Mononuclear cell (primary cell): ENCODE data around the gene DAB1. TPM values are rescaled to one million over a fixed set of nuclear protein-coding genes. Genes with fewer than 3 reads are reported as not detected.

ENCODE experiments used
- H3K27me3 ChIP-seq: 2 replicates; pipeline ENCODE4 v1.6.0; 2011; ENCODE audit warnings: low read length, control low read depth; ENCODE audit not compliant: insufficient read depth
- H3K4me1 ChIP-seq: 2 replicates; pipeline ENCODE4 v1.5.1; 2011; ENCODE audit warnings: mild to moderate bottlenecking, low read length, control low read depth; ENCODE audit not compliant: insufficient read depth
- H3K4me3 ChIP-seq: 2 replicates; pipeline ENCODE4 v1.5.1; 2011; ENCODE audit warnings: mild to moderate bottlenecking, low read length, moderate library complexity
- H3K9me3 ChIP-seq: 2 replicates; pipeline ENCODE4 v1.5.1; 2011; ENCODE audit warnings: low read depth, mild to moderate bottlenecking, control low read depth, low read length
- total RNA-seq: library from RNA; depleted of rRNA; stranded (reverse); fragments of >200 nt; gene quantifications from one replicate; pipeline ENCODE4 v1.2.3, GENCODE V29; 2012

Gene DAB1
- total RNA-seq, 1 donor = 0.42 TPM

- no peaks in the 10 kb centered on the region for H3K4me1 ChIP-seq
- no peaks in the 10 kb centered on the region for H3K9me3 ChIP-seq
- no peaks in the 10 kb centered on the region for H3K27me3 ChIP-seq
- H3K4me3 ChIP-seq = no peak overlapping the region
Observed at GRCh38 chr1:57160594-57160993, 263.3 kb downstream of the DAB1 start.

- Histone ChIP-seq H3K9me3 (no peaks in the 10 kb centered on the region), H3K4me1 (no peaks in the 10 kb centered on the region), H3K27me3 (no peaks in the 10 kb centered on the region), H3K4me3 (no peak overlapping the region)
Observed at GRCh38 chr1:57158604-57158998, 265.3 kb downstream of the DAB1 start.

GRCh38 chr1:57157818-57158603, 265.8 kb downstream of the DAB1 start:
- no peaks in the 10 kb centered on the region for H3K9me3 ChIP-seq
- H3K27me3 ChIP-seq = no peaks in the 10 kb centered on the region
- H3K4me1 ChIP-seq = no peaks in the 10 kb centered on the region
- no peak overlapping the region for H3K4me3 ChIP-seq

DNA sequence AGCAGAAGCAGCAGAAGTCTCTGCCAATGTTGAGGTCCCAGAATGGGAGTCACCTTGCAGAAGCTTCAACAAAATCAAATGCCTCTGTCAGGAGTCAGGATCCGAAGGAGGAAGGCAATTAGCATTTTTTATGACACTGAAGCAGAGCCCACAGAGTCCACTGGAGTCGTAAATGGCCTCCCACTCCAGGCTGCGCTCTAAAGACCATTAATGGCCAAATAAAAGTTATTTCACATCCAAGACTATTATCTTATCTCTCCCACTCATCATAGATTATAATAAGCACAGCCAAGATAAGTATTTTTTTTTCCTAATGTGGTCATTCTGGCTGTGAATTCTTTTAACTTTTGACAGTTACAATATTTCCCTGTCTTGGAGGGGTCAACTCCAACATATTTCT, 267.0 kb downstream of the DAB1 start:
- Histone ChIP-seq H3K27me3 (no peaks in the 10 kb centered on the region), H3K4me1 (no peaks in the 10 kb centered on the region), H3K9me3 (no peaks in the 10 kb centered on the region), H3K4me3 (no peak overlapping the region)

DNA sequence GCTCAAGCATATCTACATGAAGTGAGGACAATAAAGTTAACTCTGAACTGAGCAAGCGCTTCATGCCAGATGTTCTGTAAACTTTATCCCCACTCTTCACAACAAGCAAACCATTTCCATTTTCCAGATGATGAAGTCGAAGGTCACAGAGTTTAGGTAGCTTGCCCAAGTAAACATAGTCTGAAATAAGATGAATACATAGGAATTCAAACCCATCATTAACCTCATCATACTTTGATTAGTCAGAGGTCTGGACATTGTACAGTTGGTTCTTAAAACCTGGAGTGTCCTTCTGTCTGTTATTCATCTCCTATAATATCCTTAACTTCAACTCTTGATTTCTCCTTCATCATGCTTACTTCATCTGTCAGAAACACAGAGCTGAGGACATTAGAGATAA, 277.8 kb downstream of the DAB1 start:
- H3K4me3 ChIP-seq = no peak overlapping the region
- no peaks in the 10 kb centered on the region for H3K27me3 ChIP-seq
- no peaks in the 10 kb centered on the region for H3K4me1 ChIP-seq
- no peaks in the 10 kb centered on the region for H3K9me3 ChIP-seq

DNA sequence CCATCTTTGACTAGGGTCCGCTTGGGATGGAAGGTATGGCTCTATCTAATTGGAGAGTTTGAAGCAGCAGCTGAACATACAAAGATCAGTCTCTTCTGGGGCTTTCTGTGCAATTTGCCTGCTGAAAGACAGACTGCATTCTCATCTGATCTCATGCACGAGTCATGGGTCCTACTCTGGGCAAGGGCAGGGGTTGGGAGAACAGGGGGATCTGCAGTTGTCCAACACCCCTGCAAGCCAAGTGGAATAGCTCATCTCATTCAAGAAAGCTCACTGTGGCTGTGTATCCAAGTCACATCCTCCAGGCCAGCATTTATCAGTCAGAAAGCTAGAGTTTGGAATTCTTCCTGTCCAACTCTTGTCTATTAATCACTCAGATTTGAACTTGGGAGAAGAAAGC, 280.9 kb downstream of the DAB1 start:
- H3K9me3 ChIP-seq = no peaks in the 10 kb centered on the region
- H3K4me1 ChIP-seq = no peaks in the 10 kb centered on the region
- H3K4me3 ChIP-seq = no peak overlapping the region
- no peaks in the 10 kb centered on the region for H3K27me3 ChIP-seq

DNA sequence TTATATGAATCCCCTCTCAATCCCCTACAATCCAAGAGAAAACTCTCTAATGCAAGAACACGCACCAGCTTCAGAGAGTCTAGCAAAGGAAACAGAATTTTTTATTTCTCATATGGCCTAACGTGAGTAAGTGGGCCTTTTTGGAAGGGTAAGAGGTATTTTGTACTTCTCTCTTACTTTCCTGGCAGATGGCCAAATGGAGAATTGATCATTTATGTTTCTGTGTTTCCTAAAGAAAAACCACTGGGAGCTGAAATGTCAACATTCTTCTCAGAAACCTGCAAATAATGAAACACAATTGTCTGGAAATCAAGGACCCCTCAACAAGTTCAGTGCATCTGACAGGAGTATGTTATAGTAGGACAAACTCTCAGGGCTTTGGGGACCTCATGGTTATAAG, 281.7 kb downstream of the DAB1 start:
- H3K4me1 ChIP-seq = no peaks in the 10 kb centered on the region
- H3K9me3 ChIP-seq = no peaks in the 10 kb centered on the region

GRCh38 chr1:57138432-57139078, 285.3 kb downstream of the DAB1 start:
- Histone ChIP-seq H3K27me3 (no peaks in the 10 kb centered on the region), H3K4me1 (no peaks in the 10 kb centered on the region), H3K9me3 (no peaks in the 10 kb centered on the region), H3K4me3 (no peak overlapping the region)

More for the DNA sequence above, 281.7 kb downstream of the DAB1 start:
- H3K27me3 ChIP-seq = no peaks in the 10 kb centered on the region
- no peak overlapping the region for H3K4me3 ChIP-seq

GRCh38 chr1:57137980-57138379, 285.9 kb downstream of the DAB1 start:
- H3K9me3 ChIP-seq = no peaks in the 10 kb centered on the region
- H3K4me3 ChIP-seq = no peak overlapping the region
- no peaks in the 10 kb centered on the region for H3K27me3 ChIP-seq
- no peaks in the 10 kb centered on the region for H3K4me1 ChIP-seq

DNA sequence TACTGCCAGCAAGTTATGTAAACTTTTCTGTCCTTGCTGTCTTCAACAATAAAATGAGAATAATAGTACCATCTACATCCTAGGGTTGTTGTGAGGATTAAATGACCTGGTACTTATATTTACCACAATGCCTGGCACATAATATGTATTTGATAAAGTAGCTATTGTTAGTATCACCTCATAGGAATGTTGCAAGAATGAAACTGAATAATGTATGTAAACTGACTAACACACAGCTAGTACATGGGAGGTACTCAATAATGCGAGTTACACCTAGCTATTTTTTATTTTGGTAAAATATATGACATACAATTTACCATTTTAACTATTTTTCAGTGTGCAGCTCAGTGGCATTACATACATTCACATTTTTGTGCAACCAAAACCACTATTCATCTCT, 289.1 kb downstream of the DAB1 start:
- Histone ChIP-seq H3K27me3 (no peaks in the 10 kb centered on the region), H3K4me1 (no peaks in the 10 kb centered on the region), H3K9me3 (no peaks in the 10 kb centered on the region), H3K4me3 (no peak overlapping the region)

DNA sequence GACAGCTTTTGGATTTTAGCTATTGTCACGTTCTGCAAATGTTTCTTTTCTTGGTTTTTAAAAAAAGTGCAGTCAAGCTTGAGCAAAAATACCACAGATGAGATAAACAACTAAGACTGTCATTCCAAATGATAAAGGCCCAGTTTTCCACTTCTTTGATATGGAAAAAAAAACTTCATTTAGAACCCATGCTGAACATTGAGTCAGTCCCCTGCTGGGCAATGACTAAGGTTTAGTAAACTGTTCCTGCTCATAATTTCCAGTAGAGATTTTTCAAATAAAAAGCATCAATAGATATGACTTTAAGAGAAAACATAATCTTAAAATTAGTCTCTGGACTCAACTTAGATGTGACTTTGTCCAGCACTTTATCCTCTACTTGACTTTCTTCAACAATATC, 290.2 kb downstream of the DAB1 start:
- Histone ChIP-seq H3K27me3 (no peaks in the 10 kb centered on the region), H3K4me3 (no peak overlapping the region), H3K4me1 (no peaks in the 10 kb centered on the region), H3K9me3 (no peaks in the 10 kb centered on the region)

DNA sequence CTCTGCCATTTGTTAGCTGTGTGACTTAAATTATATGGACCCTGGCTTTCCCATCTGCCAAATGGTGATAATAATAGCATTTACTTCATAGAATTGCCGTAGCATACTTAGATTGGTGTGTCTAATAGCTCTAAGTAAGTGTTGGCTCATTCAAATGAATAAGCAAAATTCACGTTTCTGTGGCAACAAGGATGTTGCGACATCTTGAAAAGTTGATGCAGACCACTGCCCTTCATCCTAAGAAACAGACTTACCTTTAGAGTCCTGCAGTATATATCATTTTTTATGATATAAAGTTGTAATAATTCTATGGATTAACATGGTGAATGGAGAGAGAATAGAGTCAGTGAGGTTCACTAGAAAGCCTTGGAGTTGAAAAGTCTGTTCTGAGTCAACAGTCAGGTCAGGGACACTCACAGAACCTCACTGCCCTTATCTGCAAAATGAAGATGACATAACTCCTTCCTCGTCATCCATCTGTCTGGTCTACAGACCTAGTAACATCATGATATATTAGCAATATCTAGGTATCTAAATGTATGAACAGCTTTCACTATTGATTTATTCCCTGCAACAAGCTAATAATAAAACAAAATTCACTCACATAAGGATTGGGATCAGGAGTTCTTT, 290.8 kb downstream of the DAB1 start:
- no peak overlapping the region for H3K4me3 ChIP-seq

GRCh38 chr1:57131701-57132394, 292.0 kb downstream of the DAB1 start:
- Histone ChIP-seq H3K4me3 (no peak overlapping the region), H3K4me1 (no peaks in the 10 kb centered on the region), H3K27me3 (no peaks in the 10 kb centered on the region), H3K9me3 (no peaks in the 10 kb centered on the region)

More for the DNA sequence above, 290.8 kb downstream of the DAB1 start:
- H3K27me3 ChIP-seq = no peaks in the 10 kb centered on the region
- H3K4me1 ChIP-seq = no peaks in the 10 kb centered on the region
- H3K9me3 ChIP-seq = no peaks in the 10 kb centered on the region

- no peaks in the 10 kb centered on the region for H3K9me3 ChIP-seq
- no peaks in the 10 kb centered on the region for H3K4me1 ChIP-seq
- H3K4me3 ChIP-seq = no peak overlapping the region
- H3K27me3 ChIP-seq = no peaks in the 10 kb centered on the region
Observed at GRCh38 chr1:57131257-57131656, 292.6 kb downstream of the DAB1 start.

GRCh38 chr1:57129865-57130264, 294.0 kb downstream of the DAB1 start:
- Histone ChIP-seq H3K4me3 (no peak overlapping the region), H3K27me3 (no peaks in the 10 kb centered on the region), H3K9me3 (no peaks in the 10 kb centered on the region), H3K4me1 (no peaks in the 10 kb centered on the region)
